Neural progenitor cell (in vitro differentiated cells): Measurements from ENCODE around the gene SH3BGRL3. TPM values are rescaled to one million over a fixed set of nuclear protein-coding genes. Genes with fewer than 3 reads are reported as not detected.

Experiments used
- DNase-seq: peaks from one replicate; pipeline ENCODE4 v3.0.0-alpha.2; 2016; ENCODE audit warnings: low spot score
- H2AFZ ChIP-seq: fragments of 200-600 bp; sonication (generic); replicated peaks from 2 replicates; pipeline ENCODE4 v1.6.1; 2016; ENCODE audit warnings: antibody characterized with exemption
- H3F3A ChIP-seq: fragments of 200-600 bp; sonication (generic); 2 replicates; pipeline ENCODE4 v1.6.1; 2016; ENCODE audit warnings: antibody characterized with exemption, low read depth
- H3K27ac ChIP-seq: fragments of 200-600 bp; sonication (generic); 2 replicates; pipeline ENCODE4 v1.5.1; 2016; ENCODE audit warnings: mild to moderate bottlenecking
- H3K27me3 ChIP-seq: fragments of 200-600 bp; sonication (generic); 2 replicates; pipeline ENCODE4 v1.6.1; 2016; ENCODE audit warnings: mild to moderate bottlenecking, moderate library complexity
- H3K36me3 ChIP-seq: fragments of 200-600 bp; sonication (generic); 2 replicates; pipeline ENCODE4 v1.5.1; 2016
- H3K4me1 ChIP-seq: fragments of 200-600 bp; sonication (generic); 2 replicates; pipeline ENCODE4 v1.6.1; 2016; ENCODE audit warnings: mixed run types
- H3K4me2 ChIP-seq: fragments of 200-600 bp; sonication (generic); 2 replicates; pipeline ENCODE4 v1.6.1; 2016
- H3K4me3 ChIP-seq: fragments of 200-600 bp; sonication (generic); 2 replicates; pipeline ENCODE4 v1.5.1; 2016
- H3K79me2 ChIP-seq: fragments of 200-600 bp; sonication (generic); 2 replicates; pipeline ENCODE4 v1.6.1; 2016; ENCODE audit warnings: low read depth
- H3K9ac ChIP-seq: fragments of 200-600 bp; sonication (generic); 2 replicates; pipeline ENCODE4 v1.6.1; 2016
- H3K9me3 ChIP-seq: fragments of 200-600 bp; sonication (generic); 2 replicates; pipeline ENCODE4 v1.5.1; 2016; ENCODE audit warnings: low read depth
- H4K20me1 ChIP-seq: fragments of 200-600 bp; sonication (generic); 2 replicates; pipeline ENCODE4 v1.6.1; 2016; ENCODE audit warnings: low read depth
- H3K27ac Mint-ChIP-seq: 3 replicates; pipeline ENCODE4 v1.8.0; 2021; ENCODE audit warnings: mixed read lengths
- H3K27me3 Mint-ChIP-seq: 2 replicates; pipeline ENCODE4 v1.8.0; 2022; ENCODE audit warnings: low read depth, mild to moderate bottlenecking, inconsistent platforms, moderate library complexity, mixed read lengths; ENCODE audit not compliant: insufficient read depth
- H3K36me3 Mint-ChIP-seq: 3 replicates; pipeline ENCODE4 v1.8.0; 2021; ENCODE audit warnings: mixed read lengths
- H3K4me1 Mint-ChIP-seq: 3 replicates; pipeline ENCODE4 v1.8.0; 2021; ENCODE audit warnings: mixed read lengths
- H3K4me3 Mint-ChIP-seq: 3 replicates; pipeline ENCODE4 v1.8.0; 2021; ENCODE audit warnings: mild to moderate bottlenecking, moderate library complexity, mixed read lengths
- H3K9me3 Mint-ChIP-seq: 3 replicates; pipeline ENCODE4 v1.8.0; 2020; ENCODE audit warnings: mixed read lengths
- CTCF ChIP-seq: fragments of 200-600 bp; sonication (generic); IDR thresholded peaks from 2 replicates; pipeline ENCODE4 v1.5.1; 2017; ENCODE audit warnings: antibody characterized with exemption, mild to moderate bottlenecking
- EZH2 ChIP-seq: fragments of 200-600 bp; sonication (generic); IDR thresholded peaks from 2 replicates; pipeline ENCODE4 v1.6.1; 2017; ENCODE audit warnings: antibody characterized with exemption, mild to moderate bottlenecking, moderate library complexity
- EZH2phosphoT487 ChIP-seq: fragments of 200-600 bp; sonication (generic); IDR thresholded peaks from 2 replicates; pipeline ENCODE4 v1.6.1; 2017; ENCODE audit warnings: antibody characterized with exemption
- total RNA-seq: library from RNA; depleted of rRNA; stranded (reverse); fragments of >200 nt; gene quantifications from 2 replicates; pipeline ENCODE4 v1.2.3, GENCODE V29; 2015; ENCODE audit warnings: low replicate concordance

Gene SH3BGRL3
- total RNA-seq, 1 donor from 2014 or later = 15.6 TPM

- H4K20me1 ChIP-seq = peaks cover 4% of the 10 kb centered on the region
- no peaks in the 10 kb centered on the region for H3K9me3 Mint-ChIP-seq
- peaks cover under 1% of the 10 kb centered on the region for H3K79me2 ChIP-seq
- H3K4me1 ChIP-seq = no peaks in the 10 kb centered on the region
- H3K36me3 ChIP-seq = no peaks in the 10 kb centered on the region
- no peak overlapping the region for H3K9ac ChIP-seq
- H3K4me3 ChIP-seq = no peak overlapping the region
- no peaks in the 10 kb centered on the region for H3K9me3 ChIP-seq
- peaks cover 51% of the 10 kb centered on the region for H3K36me3 Mint-ChIP-seq
- peaks cover 30% of the 10 kb centered on the region for H3K4me1 Mint-ChIP-seq
- H2AFZ ChIP-seq = no peak overlapping the region
- peaks cover 33% of the 10 kb centered on the region for H3F3A ChIP-seq
- H3K27ac ChIP-seq = no peak overlapping the region
- peaks cover 6% of the 10 kb centered on the region for H3K27me3 Mint-ChIP-seq
- DNase-seq = no peak
- no peaks in the 10 kb centered on the region for H3K27me3 ChIP-seq
- H3K4me2 ChIP-seq = no peak overlapping the region
- H3K27ac Mint-ChIP-seq = no peak overlapping the region
- H3K4me3 Mint-ChIP-seq = no peak overlapping the region
- no peak for TF ChIP-seq CTCF
- no peak for TF ChIP-seq EZH2phosphoT487
- TF ChIP-seq EZH2 = no peak
Observed at GRCh38 chr1:26274801-26275425, 5.0 kb upstream of the SH3BGRL3 start.

- H3K9me3 Mint-ChIP-seq = no peaks in the 10 kb centered on the region
- no peak overlapping the region for H3K4me3 Mint-ChIP-seq
- peak; percentile 86 for DNase-seq
- Histone ChIP-seq H3K79me2 (peaks cover 9% of the 10 kb centered on the region), H3K4me1 (peaks cover 3% of the 10 kb centered on the region), H3K4me2 (no peak overlapping the region), H3K9ac (no peak overlapping the region), H3K4me3 (no peak overlapping the region), H3K27me3 (no peaks in the 10 kb centered on the region), H4K20me1 (peaks cover 4% of the 10 kb centered on the region), H3F3A (peaks cover 41% of the 10 kb centered on the region), H3K9me3 (no peaks in the 10 kb centered on the region), H3K36me3 (no peaks in the 10 kb centered on the region), H3K27ac (no peak overlapping the region), H2AFZ (no peak overlapping the region)
- H3K27me3 Mint-ChIP-seq = peaks cover 6% of the 10 kb centered on the region
- H3K27ac Mint-ChIP-seq = peak overlapping the region; percentile 64
- H3K36me3 Mint-ChIP-seq = peaks cover 43% of the 10 kb centered on the region
- peaks cover 35% of the 10 kb centered on the region for H3K4me1 Mint-ChIP-seq
- peak; percentile 62 for TF ChIP-seq CTCF
- no peak for TF ChIP-seq EZH2phosphoT487
Observed at GRCh38 chr1:26275580-26276431, 4.1 kb upstream of the SH3BGRL3 start.

GRCh38 chr1:26276432-26276838, 3.5 kb upstream of the SH3BGRL3 start:
- Histone ChIP-seq H3K36me3 (no peaks in the 10 kb centered on the region), H3K4me1 (peaks cover 10% of the 10 kb centered on the region), H3K9me3 (no peaks in the 10 kb centered on the region), H3K4me3 (no peak overlapping the region), H3K27ac (no peak overlapping the region), H3K27me3 (no peaks in the 10 kb centered on the region), H3K79me2 (peaks cover 15% of the 10 kb centered on the region), H3F3A (peaks cover 48% of the 10 kb centered on the region), H3K9ac (no peak overlapping the region), H4K20me1 (peaks cover 4% of the 10 kb centered on the region), H3K4me2 (no peak overlapping the region), H2AFZ (no peak overlapping the region)
- peaks cover 6% of the 10 kb centered on the region for H3K27me3 Mint-ChIP-seq
- TF ChIP-seq CTCF (no peak), EZH2 (no peak), EZH2phosphoT487 (no peak)
- H3K27ac Mint-ChIP-seq = no peak overlapping the region
- peaks cover 41% of the 10 kb centered on the region for H3K36me3 Mint-ChIP-seq
- H3K9me3 Mint-ChIP-seq = no peaks in the 10 kb centered on the region
- DNase-seq = no peak
- H3K4me3 Mint-ChIP-seq = no peak overlapping the region
- H3K4me1 Mint-ChIP-seq = peaks cover 41% of the 10 kb centered on the region
